GM12874 (cell line): Measurements from ENCODE around the gene ERMP1.
A peak's percentile ranks its signal among the peaks of the same experiment; 100 is the strongest.

ENCODE experiments used
- TF ChIP-seq, protein P1 (sequence below): IDR thresholded peaks from 2 replicates; pipeline ENCODE4 v1.5.1; 2011; ENCODE audit warnings: low read depth, mild to moderate bottlenecking, control low read depth, low read length, moderate library complexity; ENCODE audit not compliant: insufficient read depth

The ERMP1 gene

DNA sequence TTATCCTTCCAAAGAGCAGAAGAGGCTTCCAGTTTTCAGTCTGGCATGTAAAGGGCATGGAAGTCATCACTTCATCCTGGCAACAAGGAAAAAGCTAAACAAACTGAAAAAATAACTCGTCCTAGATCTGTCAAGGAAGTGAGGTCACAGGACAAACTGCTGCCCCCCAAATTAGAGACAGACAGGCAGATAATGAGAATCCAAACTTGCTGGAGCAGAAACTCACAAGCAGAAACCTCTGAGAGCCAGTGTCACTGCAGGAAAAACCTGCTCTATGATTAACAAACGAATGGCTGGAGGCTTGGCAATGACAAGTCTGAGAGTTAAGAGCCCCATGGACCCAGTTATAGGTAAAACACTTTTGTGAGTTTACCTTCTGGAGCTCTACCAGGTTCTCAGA lies 38.9 kb upstream of the ERMP1 start:
- TF ChIP-seq, protein P1, sequence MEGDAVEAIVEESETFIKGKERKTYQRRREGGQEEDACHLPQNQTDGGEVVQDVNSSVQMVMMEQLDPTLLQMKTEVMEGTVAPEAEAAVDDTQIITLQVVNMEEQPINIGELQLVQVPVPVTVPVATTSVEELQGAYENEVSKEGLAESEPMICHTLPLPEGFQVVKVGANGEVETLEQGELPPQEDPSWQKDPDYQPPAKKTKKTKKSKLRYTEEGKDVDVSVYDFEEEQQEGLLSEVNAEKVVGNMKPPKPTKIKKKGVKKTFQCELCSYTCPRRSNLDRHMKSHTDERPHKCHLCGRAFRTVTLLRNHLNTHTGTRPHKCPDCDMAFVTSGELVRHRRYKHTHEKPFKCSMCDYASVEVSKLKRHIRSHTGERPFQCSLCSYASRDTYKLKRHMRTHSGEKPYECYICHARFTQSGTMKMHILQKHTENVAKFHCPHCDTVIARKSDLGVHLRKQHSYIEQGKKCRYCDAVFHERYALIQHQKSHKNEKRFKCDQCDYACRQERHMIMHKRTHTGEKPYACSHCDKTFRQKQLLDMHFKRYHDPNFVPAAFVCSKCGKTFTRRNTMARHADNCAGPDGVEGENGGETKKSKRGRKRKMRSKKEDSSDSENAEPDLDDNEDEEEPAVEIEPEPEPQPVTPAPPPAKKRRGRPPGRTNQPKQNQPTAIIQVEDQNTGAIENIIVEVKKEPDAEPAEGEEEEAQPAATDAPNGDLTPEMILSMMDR = no peak

DNA sequence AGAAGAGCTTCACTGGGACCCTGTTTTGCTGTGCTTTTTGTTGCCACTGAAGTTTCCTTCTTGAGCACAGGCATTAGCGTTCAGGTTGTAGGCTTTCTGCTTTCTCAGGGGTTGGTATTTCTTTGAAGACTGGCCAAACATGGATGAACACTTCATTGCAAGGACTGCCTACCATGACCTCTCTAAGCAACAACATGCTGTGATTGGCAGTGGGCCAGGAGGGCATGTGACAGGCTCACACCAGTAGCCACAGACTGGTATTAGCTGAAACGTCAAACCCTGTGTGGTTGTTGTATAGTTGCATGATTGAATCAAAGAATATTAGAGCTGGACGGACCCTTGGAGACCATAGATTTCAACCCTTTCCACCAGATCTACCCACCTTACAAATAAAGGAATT lies 37.8 kb upstream of the ERMP1 start:
- TF ChIP-seq, protein P1 = no peak

DNA sequence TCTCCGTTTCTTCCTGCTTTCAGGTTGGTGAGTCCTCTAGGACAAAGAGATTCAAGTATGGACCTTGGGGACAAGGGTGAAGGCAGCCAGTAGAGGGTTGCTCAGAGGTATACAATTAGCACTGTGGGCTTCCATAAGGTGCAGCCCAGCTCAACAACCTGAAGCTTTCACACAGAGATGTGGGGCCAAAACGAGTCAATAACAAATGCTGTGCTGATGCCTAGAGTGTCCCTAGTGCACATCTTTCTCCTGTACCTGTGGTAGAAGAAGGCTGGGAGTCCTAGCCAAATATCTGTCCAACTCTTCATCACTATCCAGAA lies 37.1 kb upstream of the ERMP1 start:
- TF ChIP-seq, protein P1 = no peak

DNA sequence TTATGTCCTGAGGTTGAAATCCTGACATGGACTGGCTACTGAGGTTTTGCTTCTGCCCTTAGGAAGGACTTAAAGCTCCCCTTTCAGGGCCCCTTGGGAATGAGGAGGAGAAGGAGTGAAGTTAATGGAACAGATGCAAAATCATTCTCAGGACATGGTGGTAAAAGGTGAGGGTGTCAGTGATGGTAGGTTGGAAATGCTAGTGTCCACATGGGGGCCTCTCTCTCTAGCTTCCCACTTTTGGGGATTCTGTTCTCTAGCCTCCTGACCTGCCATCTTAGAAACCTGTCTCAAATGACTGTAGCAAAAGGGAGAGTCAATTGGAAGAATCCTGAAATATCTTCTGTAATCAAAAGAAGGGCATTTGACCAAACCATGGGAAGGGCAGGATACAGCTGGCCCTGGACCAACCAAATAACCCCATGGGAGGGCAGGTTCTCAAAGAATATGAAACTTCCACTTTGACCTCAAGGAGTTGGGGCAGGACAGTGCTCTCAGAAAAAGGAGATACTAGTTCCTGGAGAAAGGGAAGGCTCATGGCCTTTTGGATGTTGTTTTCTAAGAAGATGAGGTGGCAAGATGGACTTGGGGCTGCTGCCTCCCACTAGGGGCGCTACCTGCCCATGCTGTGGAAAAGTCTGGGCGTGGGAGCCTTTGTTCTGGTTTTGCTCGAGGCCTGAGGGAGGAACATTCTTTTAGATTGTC lies 36.5 kb upstream of the ERMP1 start:
- TF ChIP-seq, protein P1 = peak; percentile 64

DNA sequence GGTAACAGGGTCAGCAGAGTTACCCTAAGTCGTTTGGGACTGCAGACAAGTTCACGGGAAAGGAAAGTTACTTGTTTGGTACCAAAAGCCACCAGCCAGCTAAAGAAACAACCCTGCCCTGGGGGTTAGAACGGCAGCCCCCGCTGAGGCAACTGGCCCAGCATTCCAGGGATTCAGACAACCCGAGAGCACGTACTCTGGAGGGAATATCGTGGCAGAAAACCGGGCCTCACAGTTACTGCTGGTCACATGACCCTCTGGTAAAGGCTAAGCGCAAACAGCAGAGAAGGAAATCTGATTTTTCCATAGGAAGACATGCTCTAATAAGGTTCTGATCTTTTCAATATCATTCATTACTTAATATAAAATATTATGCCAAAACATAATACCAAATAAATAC lies 35.3 kb upstream of the ERMP1 start:
- TF ChIP-seq, protein P1 = no peak

DNA sequence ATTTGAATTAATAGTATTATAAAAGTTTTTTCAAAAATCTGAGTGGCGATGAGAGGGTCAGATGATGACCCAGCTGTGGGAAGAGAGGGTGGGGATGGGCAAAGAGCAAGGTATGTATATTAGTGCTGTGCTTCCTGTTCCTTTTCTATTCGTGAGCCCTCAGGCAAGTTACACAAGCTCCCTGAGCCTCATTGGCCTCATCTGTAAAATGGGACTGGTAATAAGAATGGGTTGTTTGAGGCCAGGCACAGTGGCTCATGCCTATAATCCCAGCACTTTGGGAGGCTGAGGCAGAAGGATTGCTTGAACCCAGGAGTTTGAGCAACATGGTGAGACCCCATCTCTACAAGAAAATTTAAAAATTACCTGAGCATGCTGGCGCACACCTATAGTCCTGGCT lies 33.8 kb upstream of the ERMP1 start:
- TF ChIP-seq, protein P1 = no peak

DNA sequence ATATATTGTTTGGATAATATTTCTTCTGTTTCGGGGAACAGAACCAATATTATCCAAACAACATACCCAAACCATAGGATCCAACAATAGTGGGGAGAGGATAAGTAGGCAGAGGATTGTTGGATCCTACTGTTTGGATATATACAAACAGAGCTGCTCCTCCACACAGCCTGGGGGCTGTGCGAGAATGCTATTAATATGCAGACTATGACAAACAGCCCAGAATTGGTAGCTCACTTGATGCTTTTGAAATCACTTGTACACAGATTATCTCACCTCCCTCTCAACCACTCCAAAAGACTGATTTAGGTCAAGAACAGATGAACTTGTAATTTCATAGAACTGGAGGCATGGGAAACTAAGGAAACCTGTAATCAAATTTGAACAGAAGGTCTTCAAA lies 33.4 kb upstream of the ERMP1 start:
- TF ChIP-seq, protein P1 = no peak
